IPS-20b (cell line): ENCODE data around the gene PROM1.

Experiments
- H3K27ac ChIP-seq: one replicate; pipeline ENCODE4 v1.5.1; 2013; ENCODE audit warnings: low read length
- H3K27me3 ChIP-seq: 2 replicates; pipeline ENCODE4 v1.6.1; 2013; ENCODE audit warnings: mild to moderate bottlenecking, low read length, inconsistent platforms; ENCODE audit not compliant: insufficient read depth
- H3K36me3 ChIP-seq: 2 replicates; pipeline ENCODE4 v1.6.1; 2013; ENCODE audit warnings: low read depth, mild to moderate bottlenecking, inconsistent platforms, low read length, moderate library complexity; ENCODE audit not compliant: insufficient read depth
- H3K4me1 ChIP-seq: 2 replicates; pipeline ENCODE4 v1.6.1; 2013; ENCODE audit warnings: mild to moderate bottlenecking, control low read depth, inconsistent platforms, low read length, moderate library complexity; ENCODE audit not compliant: insufficient read depth
- H3K4me3 ChIP-seq: 2 replicates; pipeline ENCODE4 v1.5.1; 2013; ENCODE audit warnings: mild to moderate bottlenecking, low read length, inconsistent platforms
- H3K9ac ChIP-seq: 2 replicates; pipeline ENCODE4 v1.6.1; 2013; ENCODE audit warnings: low read depth, mild to moderate bottlenecking, inconsistent platforms, low read length, moderate library complexity
- H3K9me3 ChIP-seq: 2 replicates; pipeline ENCODE4 v1.6.1; 2013; ENCODE audit warnings: mild to moderate bottlenecking, low read depth, low read length, inconsistent platforms; ENCODE audit not compliant: insufficient read depth

PROM1 gene

DNA sequence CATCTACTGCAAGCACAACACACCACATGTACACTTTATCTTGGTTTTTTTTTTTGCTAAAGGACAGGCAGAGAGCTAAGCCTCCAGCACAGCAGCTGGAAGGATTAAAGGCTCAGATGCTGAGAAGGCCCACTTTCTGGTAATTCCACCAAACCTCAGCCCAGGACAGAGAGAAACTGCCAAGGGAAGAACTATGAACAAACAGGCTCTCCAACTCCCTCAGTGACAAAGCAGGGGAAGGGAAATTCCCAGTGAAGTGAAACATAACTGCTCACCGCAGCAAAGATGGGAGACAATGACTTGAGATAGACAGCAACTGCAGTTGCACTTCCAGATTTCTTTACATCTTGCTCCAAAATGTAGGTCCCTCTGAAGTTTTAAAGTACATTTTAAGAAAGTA is 4.8 kb downstream of the PROM1 start:
- Histone ChIP-seq H3K27ac (no peak overlapping the region), H3K27me3 (peaks cover 21% of the 10 kb centered on the region)

GRCh38 chr4:16078195-16078760 is 5.5 kb downstream of the PROM1 start:
- Histone ChIP-seq H3K36me3 (peaks cover 51% of the 10 kb centered on the region), H3K9ac (no peak overlapping the region), H3K4me1 (peaks cover 12% of the 10 kb centered on the region; the same call in 1 of the 2 replicates), H3K27ac (no peak overlapping the region), H3K4me3 (no peak overlapping the region), H3K9me3 (no peaks in the 10 kb centered on the region), H3K27me3 (peaks cover 14% of the 10 kb centered on the region)

More for the DNA sequence above, 4.8 kb downstream of the PROM1 start:
- Histone ChIP-seq H3K9me3 (no peaks in the 10 kb centered on the region), H3K9ac (no peak overlapping the region), H3K36me3 (peaks cover 44% of the 10 kb centered on the region), H3K4me3 (no peak overlapping the region), H3K4me1 (peaks cover 12% of the 10 kb centered on the region; the same call in 1 of the 2 replicates)

DNA sequence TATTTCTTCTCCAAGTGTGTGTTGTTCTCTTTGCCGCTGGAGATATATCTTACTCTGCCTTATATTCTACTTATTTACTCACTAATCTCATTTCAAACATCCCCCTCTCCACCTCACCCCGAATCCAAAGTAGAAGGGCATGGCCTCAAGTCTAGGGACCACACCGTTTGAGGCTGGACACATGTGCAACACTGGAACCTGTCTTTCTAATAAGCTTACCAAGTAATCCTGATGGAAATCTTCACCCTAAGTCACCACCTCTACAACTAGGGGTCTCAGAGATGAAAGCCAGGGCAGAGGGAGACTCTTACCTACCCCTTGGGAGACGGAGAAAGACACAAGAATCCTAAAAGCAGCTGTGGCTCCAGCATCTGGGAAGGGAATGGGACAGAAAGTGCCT is 6.0 kb downstream of the PROM1 start:
- peaks cover 56% of the 10 kb centered on the region for H3K36me3 ChIP-seq
- peaks cover 11% of the 10 kb centered on the region for H3K27me3 ChIP-seq
- no peak overlapping the region for H3K27ac ChIP-seq
- no peak overlapping the region for H3K4me3 ChIP-seq
- H3K4me1 ChIP-seq = peaks cover 12% of the 10 kb centered on the region; the same call in 1 of the 2 replicates
- H3K9me3 ChIP-seq = no peaks in the 10 kb centered on the region
- H3K9ac ChIP-seq = no peak overlapping the region

- H3K27ac ChIP-seq = no peak overlapping the region
- H3K9me3 ChIP-seq = no peaks in the 10 kb centered on the region
- H3K4me1 ChIP-seq = peaks cover 15% of the 10 kb centered on the region
- H3K9ac ChIP-seq = no peak overlapping the region
- peaks cover 68% of the 10 kb centered on the region for H3K36me3 ChIP-seq
- H3K4me3 ChIP-seq = no peak overlapping the region
- H3K27me3 ChIP-seq = no peaks in the 10 kb centered on the region
Observed at GRCh38 chr4:16075975-16076757, 7.7 kb downstream of the PROM1 start.

DNA sequence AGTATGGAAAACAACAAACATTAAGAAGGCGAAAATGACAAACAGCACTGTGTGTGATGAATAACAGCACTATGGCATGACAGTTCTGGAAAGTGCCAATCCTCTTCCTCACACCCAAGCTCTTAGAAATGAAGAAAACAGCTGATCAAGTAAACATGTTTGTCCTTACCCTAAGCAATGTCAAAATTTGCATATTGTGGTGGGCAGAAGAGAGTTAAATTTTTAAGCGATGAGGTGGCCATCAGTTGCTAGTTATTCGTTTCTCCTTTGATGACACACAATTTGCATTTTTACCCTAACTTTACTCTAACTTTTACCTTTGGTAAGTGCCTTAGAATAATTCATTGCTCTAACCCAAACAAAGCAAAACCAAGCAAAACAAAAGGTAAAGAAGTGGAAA is 8.8 kb downstream of the PROM1 start:
- H3K4me1 ChIP-seq = peaks cover 24% of the 10 kb centered on the region
- H3K27ac ChIP-seq = no peak overlapping the region
- peaks cover 79% of the 10 kb centered on the region for H3K36me3 ChIP-seq
- H3K27me3 ChIP-seq = no peaks in the 10 kb centered on the region
- no peak overlapping the region for H3K4me3 ChIP-seq
- no peaks in the 10 kb centered on the region for H3K9me3 ChIP-seq
- H3K9ac ChIP-seq = no peak overlapping the region

GRCh38 chr4:16072168-16072567 is 11.7 kb downstream of the PROM1 start:
- H3K9ac ChIP-seq = no peak overlapping the region
- no peak overlapping the region for H3K4me3 ChIP-seq
- peaks cover 26% of the 10 kb centered on the region for H3K4me1 ChIP-seq
- peaks cover 82% of the 10 kb centered on the region for H3K36me3 ChIP-seq
- no peaks in the 10 kb centered on the region for H3K27me3 ChIP-seq
- no peak overlapping the region for H3K27ac ChIP-seq
- H3K9me3 ChIP-seq = no peaks in the 10 kb centered on the region

DNA sequence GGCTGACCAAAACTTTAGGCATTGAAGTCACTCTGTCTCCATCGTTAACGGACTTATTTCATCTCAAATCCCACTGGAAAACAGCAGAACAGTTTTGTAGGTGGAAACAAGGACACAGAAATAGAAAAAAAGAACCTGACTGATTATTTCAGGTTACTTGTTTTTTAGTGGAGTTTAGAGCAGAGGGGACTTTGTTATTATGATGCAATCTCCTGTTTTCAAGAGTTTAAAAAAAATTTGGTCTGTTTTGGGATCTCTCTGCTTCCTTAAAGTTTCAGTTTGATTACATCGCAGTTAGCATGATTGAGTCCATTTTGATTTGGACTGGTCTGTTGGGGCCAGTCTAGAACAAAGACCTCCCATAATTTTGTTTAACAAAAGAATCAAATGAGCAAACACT is 13.6 kb downstream of the PROM1 start:
- 0 out of 2 replicates have a peak overlapping the region, but pooled peaks have one; percentile 13 for H3K4me3 ChIP-seq

GRCh38 chr4:16067515-16067914 is 16.3 kb downstream of the PROM1 start:
- Histone ChIP-seq H3K9ac (no peak overlapping the region), H3K36me3 (peaks cover 84% of the 10 kb centered on the region), H3K27ac (no peak overlapping the region), H3K4me1 (peaks cover 26% of the 10 kb centered on the region), H3K4me3 (no peak overlapping the region), H3K9me3 (no peaks in the 10 kb centered on the region), H3K27me3 (no peaks in the 10 kb centered on the region)

More for the DNA sequence above, 13.6 kb downstream of the PROM1 start:
- no peaks in the 10 kb centered on the region for H3K27me3 ChIP-seq
- H3K27ac ChIP-seq = no peak overlapping the region
- no peaks in the 10 kb centered on the region for H3K9me3 ChIP-seq
- peaks cover 26% of the 10 kb centered on the region for H3K4me1 ChIP-seq
- H3K9ac ChIP-seq = no peak overlapping the region; the same call in 1 of the 2 replicates
- peaks cover 86% of the 10 kb centered on the region for H3K36me3 ChIP-seq

GRCh38 chr4:16066586-16067128 is 17.2 kb downstream of the PROM1 start:
- Histone ChIP-seq H3K36me3 (peaks cover 77% of the 10 kb centered on the region), H3K27ac (no peak overlapping the region), H3K9ac (no peak overlapping the region), H3K27me3 (no peaks in the 10 kb centered on the region), H3K4me3 (no peak overlapping the region), H3K9me3 (no peaks in the 10 kb centered on the region), H3K4me1 (peaks cover 19% of the 10 kb centered on the region)

DNA sequence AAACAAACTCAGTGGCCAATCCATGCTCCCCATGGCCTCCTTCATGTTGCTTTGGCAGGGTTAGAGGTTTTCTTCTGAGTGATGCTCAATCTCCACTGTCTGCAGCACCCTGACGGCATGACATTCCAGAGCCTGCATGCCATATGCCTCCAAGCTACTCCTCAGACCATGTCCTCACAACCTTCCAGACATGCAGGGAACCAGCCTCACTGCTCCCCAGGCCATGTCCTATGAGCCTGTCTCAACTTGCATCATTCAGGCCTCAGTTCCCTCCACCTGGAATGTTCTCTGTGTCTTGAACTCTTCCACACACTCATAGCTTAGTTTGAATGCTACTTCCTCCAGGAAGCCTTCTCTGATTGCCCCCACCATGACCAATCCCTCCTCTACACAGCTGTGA is 18.8 kb downstream of the PROM1 start:
- Histone ChIP-seq H3K27me3 (no peaks in the 10 kb centered on the region), H3K4me3 (no peak overlapping the region), H3K36me3 (peaks cover 72% of the 10 kb centered on the region), H3K9me3 (no peaks in the 10 kb centered on the region), H3K27ac (no peak overlapping the region), H3K4me1 (peaks cover 6% of the 10 kb centered on the region; the same call in 1 of the 2 replicates), H3K9ac (no peak overlapping the region)

- no peak overlapping the region for H3K4me3 ChIP-seq
- no peak overlapping the region for H3K9ac ChIP-seq
- peaks cover 65% of the 10 kb centered on the region for H3K36me3 ChIP-seq
- H3K27me3 ChIP-seq = no peaks in the 10 kb centered on the region
- H3K27ac ChIP-seq = no peak overlapping the region
- peaks cover 1% of the 10 kb centered on the region; the same call in 1 of the 2 replicates for H3K4me1 ChIP-seq
- no peaks in the 10 kb centered on the region for H3K9me3 ChIP-seq
Observed at GRCh38 chr4:16062601-16063000, 21.2 kb downstream of the PROM1 start.
